Measurements from ENCODE around the gene MAGI2. TPM values are rescaled to one million over a fixed set of nuclear protein-coding genes. Genes with fewer than 3 reads are reported as not detected.
"Not testable (repeated sequence)": the region's sequence is repeated elsewhere in the genome, so short reads cannot be mapped to it uniquely, and the experiment has no call there.

MAGI2 gene
- total RNA-seq, 1 donor from 2014 or later, result 13.3 TPM

DNA sequence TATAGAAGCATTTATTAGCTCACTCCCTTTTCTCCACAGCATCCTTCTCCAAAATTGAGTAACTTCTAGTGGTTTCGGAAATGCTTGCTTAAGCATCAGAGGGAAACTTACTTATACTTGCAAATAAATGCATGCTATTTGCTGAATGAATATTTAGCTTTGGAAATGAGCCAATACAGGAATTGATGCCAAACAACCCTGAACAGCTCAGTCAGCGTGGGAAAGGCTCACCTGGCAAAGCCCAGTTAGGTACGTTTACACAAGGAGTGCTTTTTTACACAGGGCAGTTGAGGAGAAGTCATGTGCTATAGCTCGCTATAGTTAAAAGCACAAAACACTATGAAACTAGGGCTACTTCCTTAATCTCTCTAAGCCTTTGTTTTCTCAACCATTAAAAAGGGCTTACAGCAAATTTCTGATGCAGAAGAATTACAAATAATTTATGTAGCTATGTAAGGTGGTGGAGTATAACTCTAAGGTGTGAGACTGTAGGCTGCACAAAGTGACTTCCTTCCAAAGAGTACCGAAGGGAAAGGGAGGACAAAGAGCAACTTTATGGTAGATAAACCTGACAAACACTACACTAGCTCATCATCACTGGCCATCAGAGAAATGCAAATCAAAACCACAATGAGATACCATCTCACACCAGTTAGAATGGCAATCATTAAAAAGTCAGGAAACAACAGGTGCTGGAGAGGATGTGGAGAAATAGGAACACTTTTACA lies 1156.7 kb downstream of the MAGI2 start:
- no peaks in the 10 kb centered on the region for H3K36me3 Mint-ChIP-seq
- H3K27ac Mint-ChIP-seq, result no peak overlapping the region
- TF ChIP-seq, protein P1, sequence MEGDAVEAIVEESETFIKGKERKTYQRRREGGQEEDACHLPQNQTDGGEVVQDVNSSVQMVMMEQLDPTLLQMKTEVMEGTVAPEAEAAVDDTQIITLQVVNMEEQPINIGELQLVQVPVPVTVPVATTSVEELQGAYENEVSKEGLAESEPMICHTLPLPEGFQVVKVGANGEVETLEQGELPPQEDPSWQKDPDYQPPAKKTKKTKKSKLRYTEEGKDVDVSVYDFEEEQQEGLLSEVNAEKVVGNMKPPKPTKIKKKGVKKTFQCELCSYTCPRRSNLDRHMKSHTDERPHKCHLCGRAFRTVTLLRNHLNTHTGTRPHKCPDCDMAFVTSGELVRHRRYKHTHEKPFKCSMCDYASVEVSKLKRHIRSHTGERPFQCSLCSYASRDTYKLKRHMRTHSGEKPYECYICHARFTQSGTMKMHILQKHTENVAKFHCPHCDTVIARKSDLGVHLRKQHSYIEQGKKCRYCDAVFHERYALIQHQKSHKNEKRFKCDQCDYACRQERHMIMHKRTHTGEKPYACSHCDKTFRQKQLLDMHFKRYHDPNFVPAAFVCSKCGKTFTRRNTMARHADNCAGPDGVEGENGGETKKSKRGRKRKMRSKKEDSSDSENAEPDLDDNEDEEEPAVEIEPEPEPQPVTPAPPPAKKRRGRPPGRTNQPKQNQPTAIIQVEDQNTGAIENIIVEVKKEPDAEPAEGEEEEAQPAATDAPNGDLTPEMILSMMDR (conservative IDR thresholded peaks at IDR 0.05), result no peak
- H3K4me1 Mint-ChIP-seq (ENCODE audit: unreplicated experiment), result no peaks in the 10 kb centered on the region
- DNase-seq (ENCODE audit: extremely low spot score, unreplicated experiment), result no peak
- no peaks in the 10 kb centered on the region for H3K9me3 Mint-ChIP-seq
- no peaks in the 10 kb centered on the region for H3K27me3 Mint-ChIP-seq
- H3K4me3 Mint-ChIP-seq, result no peak overlapping the region

DNA sequence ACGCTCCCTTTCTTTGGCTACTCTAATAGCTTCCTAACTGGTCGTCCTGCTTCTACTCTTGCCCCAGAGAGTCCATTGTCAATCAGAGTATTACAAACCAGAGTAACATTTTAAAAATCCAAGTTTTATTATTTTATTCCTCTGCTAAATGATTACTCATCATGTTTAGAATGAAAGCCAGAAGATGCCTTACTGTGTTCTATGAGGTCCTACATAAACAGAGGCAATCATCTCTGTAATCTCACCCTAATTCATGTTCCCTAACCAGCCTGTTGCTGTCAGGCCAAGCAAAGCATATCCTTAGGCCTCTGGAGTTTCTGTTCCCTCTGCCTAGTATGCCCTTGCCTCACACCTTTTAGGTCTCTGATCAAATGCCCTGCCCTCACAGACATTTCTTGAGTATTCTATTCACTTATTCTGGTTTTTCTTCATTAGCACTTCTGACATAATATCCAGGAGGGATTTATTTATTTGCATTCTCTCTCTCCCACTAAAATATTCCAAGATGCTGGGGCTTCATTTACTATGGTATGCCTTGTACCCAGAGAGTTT lies 1157.3 kb downstream of the MAGI2 start:
- no peaks in the 10 kb centered on the region for H3K27me3 Mint-ChIP-seq
- H3K36me3 Mint-ChIP-seq, result no peaks in the 10 kb centered on the region
- H3K9me3 Mint-ChIP-seq, result no peaks in the 10 kb centered on the region
- no peak overlapping the region for H3K4me3 Mint-ChIP-seq
- no peaks in the 10 kb centered on the region for H3K4me1 Mint-ChIP-seq (ENCODE audit: unreplicated experiment)
- no peak overlapping the region for H3K27ac Mint-ChIP-seq
- no peak for DNase-seq (ENCODE audit: extremely low spot score, unreplicated experiment)
- TF ChIP-seq, protein P1 (conservative IDR thresholded peaks at IDR 0.05), result no peak

- not testable (repeated sequence) for H3K27me3 Mint-ChIP-seq; H3K36me3 Mint-ChIP-seq; H3K9me3 Mint-ChIP-seq; H3K4me1 Mint-ChIP-seq (ENCODE audit: unreplicated experiment); H3K27ac Mint-ChIP-seq; DNase-seq (ENCODE audit: extremely low spot score, unreplicated experiment); H3K4me3 Mint-ChIP-seq
These were observed 1164.0 kb downstream of the MAGI2 start for GRCh38 chr7:78289471-78289870.

GRCh38 chr7:78284945-78285344 lies 1168.5 kb downstream of the MAGI2 start:
- Mint-ChIP-seq H3K36me3 (no peaks in the 10 kb centered on the region), H3K9me3 (no peaks in the 10 kb centered on the region), H3K4me1 (ENCODE audit: unreplicated experiment) (no peaks in the 10 kb centered on the region), H3K4me3 (no peak overlapping the region), H3K27me3 (no peaks in the 10 kb centered on the region), H3K27ac (no peak overlapping the region)
- TF ChIP-seq, protein P1 (conservative IDR thresholded peaks at IDR 0.05), result no peak
- DNase-seq (ENCODE audit: extremely low spot score, unreplicated experiment), result no peak

DNA sequence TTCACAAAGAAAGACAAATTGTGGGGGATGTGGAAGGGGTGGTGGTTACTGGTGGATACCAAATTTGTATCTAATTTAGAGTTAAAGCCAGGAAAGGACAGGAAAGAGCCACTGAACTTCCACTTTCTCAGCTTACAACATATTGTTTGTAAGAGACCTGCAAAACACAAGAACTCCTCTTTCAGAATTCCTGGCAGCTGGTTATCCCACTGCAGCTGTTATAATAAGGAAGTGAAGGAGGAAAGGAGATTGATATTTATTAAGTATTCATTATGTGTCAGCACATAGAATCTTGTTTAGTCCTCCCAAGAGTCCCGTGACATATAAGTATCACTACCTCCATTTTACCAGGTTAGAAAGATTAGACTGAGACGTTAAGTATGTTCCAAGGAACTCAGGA lies 1173.2 kb downstream of the MAGI2 start:
- TF ChIP-seq, protein P1 (conservative IDR thresholded peaks at IDR 0.05), result no peak
- no peaks in the 10 kb centered on the region for H3K9me3 Mint-ChIP-seq
- no peaks in the 10 kb centered on the region for H3K27me3 Mint-ChIP-seq
- no peak overlapping the region for H3K27ac Mint-ChIP-seq
- DNase-seq (ENCODE audit: extremely low spot score, unreplicated experiment), result no peak
- no peak overlapping the region for H3K4me3 Mint-ChIP-seq
- no peaks in the 10 kb centered on the region for H3K4me1 Mint-ChIP-seq (ENCODE audit: unreplicated experiment)
- H3K36me3 Mint-ChIP-seq, result no peaks in the 10 kb centered on the region

DNA sequence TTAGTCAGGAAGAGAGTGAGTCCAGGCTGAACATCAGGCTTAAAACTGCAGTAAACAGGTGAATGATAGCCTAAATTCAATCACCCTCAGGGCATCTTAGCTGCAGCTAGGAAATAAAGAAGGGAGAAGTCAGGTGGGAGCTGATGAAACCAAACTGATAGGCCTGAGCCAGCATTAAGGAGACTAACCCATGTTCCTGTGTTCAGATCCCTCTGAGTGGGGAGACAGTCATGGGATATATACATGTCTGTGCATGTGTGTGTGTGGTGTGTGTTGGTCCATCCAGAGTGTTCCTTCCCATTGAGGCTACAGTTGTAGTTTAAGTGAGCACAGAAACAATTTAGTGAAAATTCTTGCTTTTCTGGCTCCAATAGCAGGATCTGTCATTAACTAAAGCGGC lies 1174.0 kb downstream of the MAGI2 start:
- Mint-ChIP-seq H3K4me1 (ENCODE audit: unreplicated experiment) (no peaks in the 10 kb centered on the region), H3K27ac (no peak overlapping the region), H3K36me3 (no peaks in the 10 kb centered on the region), H3K9me3 (no peaks in the 10 kb centered on the region), H3K27me3 (no peaks in the 10 kb centered on the region), H3K4me3 (no peak overlapping the region)
- TF ChIP-seq, protein P1 (conservative IDR thresholded peaks at IDR 0.05), result no peak
- no peak for DNase-seq (ENCODE audit: extremely low spot score, unreplicated experiment)
